DMS 273 (cell line): ENCODE measurements around the gene ACTN1.

Source experiments
- DNase-seq: peaks from one replicate; lab custom pipeline; 2025; ENCODE audit not compliant: unreplicated experiment; lab: John Stamatoyannopoulos, UW

Gene ACTN1

DNA sequence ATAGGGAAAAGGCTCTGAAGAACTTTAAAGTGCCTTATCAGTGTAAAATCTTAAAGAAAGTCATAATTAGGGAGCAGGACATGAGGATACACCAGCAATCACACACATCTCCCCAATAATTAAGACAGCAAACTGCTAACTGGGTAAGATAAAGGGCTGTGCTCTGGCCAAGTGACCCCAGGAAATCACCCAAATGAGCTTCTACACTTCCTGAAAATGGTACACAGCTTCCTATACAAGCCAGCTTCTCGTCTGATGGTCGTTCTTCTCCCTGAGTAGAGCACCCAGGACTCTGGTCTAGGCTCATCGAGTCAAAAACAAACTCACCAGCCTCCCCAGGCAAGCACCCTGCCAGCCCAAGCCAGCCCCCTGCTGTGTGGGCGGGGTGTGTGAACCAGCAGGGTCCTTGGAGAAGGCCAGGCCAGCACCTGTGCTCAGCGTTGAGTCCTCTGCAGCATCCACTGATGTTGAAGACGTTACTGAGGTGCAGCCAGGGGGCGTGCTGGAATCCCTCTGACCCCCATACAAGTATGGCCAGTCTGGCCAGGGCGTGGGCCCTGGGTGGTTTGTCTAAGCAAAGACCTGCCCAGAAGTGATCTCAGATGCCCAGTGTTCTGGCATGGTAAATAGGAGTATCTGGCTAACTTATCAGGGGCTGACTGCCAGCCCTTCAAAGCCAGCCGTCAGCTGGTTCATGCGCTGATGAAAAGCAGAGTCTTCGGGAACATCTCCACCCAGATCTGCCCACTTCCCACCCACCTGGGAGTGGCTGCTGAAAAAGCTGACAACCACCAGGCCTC lies 41.4 kb downstream of the ACTN1 start:
- DNase-seq: no peak

DNA sequence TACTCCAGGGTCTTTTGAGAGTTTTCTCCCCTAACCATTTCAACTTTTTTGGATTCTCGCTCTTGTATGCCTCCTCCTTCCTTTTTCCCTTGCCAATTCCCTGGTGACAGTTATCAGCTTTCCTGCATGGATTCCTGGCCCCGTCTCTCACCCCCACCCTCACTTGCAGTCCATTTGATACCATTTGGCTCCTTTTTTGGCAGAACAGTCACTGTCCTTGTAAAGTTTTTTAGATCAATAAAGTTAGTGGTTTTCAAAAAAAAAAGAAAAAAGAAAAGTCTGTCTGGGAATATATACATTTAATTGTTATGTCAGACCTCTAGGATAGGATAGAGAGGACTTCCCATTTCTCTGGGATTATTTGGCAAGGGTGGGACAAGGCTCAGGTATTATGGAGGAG lies 42.1 kb downstream of the ACTN1 start:
- no peak for DNase-seq

DNA sequence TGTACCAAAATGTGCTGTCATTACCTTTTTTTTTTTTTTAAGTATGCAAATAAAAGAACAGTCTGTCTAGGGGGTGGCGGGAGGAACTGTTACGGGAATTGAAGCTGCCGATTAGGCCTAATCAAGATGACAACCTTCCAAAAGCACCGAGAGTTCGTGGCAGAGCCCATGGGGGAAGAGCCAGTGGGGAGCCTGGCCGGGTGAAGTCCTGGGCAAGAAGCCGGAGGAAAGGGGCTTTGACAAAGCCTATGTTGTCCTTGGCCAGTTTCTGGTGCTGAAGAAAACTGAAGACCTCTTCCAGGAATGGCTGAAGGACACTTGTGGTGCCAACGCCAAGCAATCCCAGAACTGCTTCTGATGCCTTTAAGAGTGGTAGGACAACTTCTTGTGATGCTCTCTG lies 42.6 kb downstream of the ACTN1 start:
- DNase-seq: no peak

DNA sequence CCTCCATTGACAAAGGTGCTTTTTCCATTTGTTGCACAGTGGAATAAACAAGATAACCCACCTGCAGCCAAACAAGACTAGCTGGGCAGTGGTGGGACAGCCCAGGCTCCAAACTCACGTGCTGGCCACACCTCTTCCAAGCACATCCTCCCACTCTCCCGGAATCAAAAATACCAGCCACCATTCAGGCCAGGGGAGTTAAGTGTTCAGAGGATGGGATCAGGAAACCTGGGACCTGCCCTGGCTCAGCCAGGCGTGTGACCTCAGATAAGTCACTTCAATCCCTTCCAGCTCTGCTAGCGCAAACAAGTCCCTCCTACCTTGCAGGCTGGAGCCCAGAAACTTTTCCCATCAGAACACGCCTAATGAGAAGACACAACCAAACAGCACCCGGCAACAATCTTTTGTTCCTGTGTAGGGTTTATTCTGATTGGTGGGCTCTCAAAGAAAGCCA lies 43.3 kb downstream of the ACTN1 start:
- peak; percentile 27 for DNase-seq

DNA sequence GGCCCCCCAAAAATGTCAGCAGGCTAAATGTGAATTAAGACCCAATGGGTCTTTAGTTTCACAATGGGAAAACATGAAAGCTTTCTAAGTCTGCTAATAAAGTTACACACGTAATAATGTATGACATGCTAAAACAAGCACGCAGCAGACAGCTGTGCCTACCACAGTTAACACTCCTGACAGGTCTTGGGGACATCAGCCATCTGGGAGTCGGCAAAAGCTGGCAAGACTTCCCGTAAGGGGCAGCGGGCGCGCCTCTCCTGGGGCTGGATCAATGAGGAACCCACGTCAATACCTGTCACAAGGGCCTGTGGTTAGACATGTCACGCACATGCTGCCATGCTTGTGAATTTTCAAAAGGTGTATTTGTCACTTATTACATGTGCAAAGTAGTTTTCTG lies 45.0 kb downstream of the ACTN1 start:
- no peak for DNase-seq

DNA sequence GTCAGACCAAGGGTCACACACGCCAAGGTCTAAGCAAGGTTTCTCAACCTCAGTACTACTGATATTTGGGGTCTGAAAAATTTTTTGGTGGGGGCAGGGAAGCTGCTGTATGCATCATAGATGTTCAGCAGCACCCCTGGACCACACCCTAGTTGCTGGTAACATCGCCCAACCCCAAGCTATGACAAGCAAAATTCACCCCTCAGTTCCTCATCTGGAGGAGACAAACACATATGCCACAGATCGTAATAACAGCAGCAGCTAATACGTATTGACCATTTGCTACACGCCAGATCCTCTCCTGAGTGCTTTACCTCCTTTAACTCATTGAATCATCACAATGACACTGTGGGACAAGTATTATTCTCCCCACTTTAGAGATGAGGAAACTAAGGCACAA lies 46.4 kb downstream of the ACTN1 start:
- DNase-seq: no peak

DNA sequence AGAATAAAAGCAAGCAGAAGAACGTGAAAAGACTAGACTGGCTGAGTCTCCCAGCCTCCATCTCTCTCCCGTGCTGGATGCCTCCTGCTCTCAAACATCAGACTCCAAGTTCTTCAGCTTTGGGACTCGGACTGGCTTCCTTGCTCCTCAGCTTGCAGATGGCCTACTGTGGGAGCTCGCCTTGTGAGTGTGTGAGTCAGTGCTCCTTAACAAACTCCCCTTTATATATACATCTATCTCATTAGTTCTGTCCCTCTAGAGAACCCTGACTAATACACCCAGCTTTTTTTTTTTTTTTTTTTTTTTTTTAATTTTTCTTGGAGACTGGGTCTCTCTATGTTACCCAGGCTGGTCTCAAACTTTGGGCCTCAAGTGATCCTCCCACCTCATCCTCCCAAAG lies 46.9 kb downstream of the ACTN1 start:
- DNase-seq: no peak

DNA sequence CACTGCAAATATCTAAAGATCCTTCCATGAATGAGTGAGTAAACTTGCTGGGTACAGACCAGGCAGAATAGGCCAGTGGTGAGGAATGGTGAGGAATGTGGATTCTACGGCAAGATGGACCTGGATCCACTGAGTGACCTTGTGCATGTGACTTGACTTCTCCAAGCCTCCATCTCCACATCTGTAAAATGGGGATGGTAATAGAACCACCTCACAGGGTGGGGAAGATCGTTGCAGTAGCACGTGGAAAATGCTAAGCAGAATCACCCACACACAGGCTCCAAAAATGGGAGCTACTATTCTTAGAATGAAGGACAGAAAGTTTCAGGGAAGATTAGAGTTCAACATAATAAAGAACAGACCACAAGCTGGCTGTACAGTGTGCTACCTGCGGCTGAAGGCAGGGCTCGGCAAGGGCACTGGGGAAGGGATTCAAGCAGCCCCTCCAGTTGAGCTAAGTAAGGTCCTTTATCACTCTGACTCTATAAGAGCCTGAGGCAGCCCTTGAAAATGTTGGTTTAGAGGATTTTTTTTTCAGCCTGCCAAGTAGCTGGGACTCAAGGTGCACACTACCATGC lies 47.5 kb downstream of the ACTN1 start:
- no peak for DNase-seq

DNA sequence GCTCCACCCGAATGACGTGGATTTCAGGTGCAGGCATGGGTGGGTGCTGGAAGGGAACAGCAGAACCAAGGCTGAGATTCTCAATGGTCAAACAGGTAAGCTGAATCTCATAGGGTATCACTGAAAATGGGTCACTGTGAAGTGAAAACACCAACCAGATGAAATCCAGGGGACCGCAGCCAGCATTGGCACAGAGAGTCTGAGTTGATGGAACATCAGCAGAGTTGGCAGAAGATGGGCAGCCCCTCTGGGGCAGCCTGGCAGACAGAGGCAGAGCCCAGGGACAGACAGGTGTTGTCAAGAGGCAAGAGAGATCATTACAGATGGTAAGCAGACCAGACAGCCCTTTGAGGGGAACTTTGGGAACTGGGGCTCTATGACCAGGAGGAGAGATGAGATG lies 48.0 kb downstream of the ACTN1 start:
- DNase-seq: no peak

DNA sequence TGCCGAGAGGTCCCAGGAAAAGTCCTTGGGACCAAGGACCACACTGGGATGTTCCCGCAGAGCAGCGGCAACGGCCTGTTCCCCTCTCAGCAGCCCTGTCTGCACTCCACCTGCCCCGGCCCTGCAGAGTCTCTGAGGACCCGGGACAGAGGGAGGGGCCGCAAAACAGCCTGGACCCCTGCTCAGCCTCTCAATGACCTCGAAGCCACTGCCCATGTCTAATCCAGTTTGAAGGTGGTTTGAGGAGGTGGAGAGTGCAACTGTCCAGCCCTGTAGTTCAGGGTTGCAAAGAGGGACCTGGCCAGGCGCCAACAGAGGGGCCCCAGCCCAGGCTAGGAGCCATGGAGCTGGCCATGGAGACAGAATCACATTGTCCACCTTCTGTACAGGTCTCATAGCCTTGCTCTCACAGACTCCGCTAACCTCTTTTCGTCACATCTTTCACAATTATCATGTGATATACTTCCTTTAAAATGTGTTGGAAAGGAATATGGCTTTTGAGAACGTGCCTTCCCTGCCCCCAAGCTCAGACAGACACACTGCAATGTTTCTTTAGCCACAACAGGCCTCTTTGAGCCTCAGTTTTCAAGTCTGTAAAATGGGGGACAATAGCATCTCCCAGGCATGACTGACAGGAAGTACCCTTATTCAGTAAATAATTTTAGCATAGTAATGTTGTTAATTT lies 49.3 kb downstream of the ACTN1 start:
- DNase-seq: no peak

DNA sequence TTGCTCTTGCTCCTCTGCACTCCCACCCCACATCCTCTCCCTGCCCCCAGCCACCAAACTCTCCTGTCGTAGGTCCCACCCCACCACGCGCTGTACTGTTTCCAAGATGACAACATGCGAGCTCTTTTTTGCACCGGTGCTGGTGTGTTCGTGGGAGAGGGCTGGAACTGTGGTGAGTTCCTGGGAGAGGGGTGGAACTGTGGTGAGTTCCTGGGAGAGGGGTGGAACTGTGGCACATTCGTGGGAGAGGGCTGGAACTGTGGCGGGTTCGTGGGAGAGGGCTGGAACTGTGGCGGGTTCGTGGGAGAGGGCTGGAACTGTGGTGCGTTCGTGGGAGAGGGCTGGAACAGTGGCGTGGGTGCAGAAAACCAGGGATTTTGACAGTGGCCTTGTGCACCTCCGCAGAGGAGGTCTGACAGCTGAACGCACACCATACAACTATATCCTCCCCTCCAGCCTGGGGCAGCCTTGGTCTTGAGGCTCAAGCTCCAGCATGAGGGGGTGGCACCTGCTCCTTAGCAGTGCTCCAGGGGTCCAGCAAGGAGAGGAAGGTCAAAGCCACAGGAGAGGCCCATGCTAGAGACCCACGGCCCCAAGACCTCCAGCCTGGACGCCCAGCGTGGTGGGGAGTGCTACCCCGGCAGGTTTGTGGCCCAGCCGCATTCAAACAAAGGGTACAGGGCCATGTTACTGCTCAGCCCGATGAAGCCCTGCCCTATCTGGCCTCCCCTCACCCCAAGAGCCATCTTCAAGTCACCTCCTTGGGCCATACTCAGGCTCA lies 50.1 kb downstream of the ACTN1 start:
- no peak for DNase-seq

DNA sequence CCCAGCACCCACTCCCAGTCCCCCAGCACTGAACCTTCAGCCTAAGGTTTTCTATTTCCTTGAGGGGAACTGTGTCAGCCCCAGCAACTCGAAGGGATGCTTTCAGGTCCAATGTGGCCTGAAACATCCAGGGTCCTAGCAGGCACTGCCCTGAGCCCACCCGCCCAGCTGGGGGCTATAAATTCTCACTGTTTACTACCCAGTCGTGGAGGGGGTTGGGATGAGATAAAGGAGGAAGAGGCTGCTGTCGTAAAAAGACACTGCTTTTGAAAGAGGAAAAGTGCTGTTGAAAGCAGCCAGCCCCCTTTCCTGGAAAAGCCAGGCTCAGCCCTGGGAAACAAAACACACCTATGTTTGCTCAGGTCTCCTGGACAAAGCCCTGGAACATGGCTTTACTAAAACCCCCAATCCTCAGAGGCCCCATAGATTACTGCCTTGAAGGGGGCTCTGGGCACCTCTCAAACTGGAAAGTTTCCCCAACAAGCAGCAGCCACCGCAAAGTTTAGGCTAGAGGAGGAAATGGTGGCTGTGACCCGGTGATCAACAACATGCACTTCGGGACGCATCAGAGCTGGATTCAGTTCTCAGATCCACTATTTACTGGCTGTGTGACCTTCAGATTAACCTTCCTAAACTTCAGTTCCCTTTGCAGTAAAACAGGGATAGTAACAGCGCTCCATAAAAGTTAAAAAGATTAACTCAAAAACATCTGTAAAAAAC lies 51.0 kb downstream of the ACTN1 start:
- no peak for DNase-seq

DNA sequence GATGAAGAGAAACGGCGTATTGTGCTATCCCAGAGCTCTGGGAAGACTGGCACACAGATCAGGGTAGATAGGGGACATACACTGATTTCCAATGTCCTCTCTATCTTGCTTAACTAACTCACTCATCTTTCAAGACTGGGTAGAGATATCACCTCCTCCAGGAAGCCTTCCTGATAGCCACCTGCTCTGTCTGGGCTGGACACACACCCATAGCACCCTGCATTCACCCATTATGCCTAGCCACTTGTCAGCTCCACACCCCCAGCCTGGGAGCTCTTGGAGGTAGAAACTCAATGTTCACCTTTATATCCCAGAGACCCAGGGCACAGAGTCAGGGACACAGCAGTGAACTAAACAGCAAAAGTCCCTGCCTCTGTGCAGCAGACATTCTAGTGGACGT lies 52.0 kb downstream of the ACTN1 start:
- no peak for DNase-seq

DNA sequence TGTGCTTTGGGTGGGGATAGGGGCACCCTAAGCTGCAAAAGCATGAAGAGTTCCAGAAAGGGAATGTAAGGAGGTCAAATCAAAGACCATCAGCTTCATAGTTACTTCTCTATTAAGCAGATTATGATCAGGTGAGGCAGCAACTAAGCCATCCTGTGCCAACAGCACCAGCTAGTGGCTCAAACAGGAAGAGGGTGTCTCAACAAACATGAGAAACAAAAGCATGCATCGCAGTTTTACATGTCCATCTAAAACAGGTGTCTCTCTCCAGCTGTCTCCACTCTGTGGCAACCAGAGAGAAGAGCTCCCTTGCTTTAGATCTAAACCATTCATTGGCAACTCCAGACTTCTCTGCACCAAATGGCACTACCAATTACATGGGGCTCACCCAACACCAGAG lies 52.9 kb downstream of the ACTN1 start:
- DNase-seq: peak; percentile 15

DNA sequence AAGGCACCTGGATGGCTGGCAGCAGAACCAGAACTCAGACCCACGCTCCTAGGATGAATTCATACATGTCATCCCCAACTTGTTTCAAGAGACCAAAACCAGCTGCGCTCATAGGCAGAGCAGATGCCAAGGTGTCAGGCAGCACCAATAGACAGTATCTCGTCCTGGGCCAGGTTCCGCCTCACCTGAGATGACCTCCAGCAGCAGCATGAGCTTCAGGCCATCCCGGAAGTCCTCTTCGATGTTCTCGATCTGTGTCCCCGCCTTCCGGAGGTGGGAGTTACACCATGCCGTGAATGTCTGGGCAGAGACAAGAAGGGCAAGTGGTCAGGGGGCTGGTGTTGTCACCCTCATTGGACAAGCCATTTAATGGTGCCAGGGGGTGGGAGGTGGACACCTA lies 53.7 kb downstream of the ACTN1 start:
- DNase-seq: no peak

DNA sequence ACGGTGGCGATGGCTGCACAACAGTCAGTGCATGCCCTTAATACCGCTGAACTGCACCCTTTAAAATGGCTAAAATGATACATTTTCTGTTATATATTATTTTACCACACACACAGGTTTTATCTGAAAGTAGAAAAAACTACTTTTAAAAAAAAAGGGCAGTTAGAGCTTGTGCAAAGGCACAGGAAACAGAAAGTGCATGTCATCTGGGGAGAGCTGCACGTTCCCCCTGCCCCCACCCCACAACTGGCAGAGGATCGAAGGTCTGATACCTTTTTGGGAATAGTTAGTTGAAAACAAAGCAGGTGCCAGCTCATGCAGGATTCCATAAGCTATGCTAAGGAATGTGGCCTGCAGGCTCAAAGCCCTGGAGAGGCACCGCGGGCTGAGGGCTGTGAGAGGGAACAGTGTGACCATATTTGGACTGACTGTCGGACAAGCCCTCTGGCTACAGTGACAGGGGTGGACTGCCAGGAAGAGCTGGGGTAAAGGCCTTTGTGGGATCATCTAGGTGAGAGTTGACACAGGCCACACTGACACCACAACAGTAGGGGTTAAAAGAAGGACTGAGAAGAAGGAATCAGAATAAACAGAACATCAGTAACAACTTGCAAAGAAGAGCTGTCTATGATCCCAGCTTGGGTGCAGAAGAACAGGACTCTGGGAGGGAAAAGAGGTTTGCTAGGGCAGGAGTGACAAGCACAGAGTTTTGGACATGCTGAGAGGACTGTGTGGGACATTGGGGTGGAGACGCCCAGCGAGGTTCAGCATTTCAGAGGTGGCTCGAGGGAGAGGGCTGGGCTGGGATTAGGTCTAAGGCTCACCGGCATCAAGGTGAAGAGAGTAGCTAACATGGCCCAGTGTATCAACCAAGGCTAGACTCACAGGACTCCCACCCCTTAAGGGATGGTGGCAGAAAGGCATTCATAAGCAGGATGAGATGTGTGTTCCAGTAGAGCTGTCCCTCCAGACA lies 54.6 kb downstream of the ACTN1 start:
- no peak for DNase-seq

DNA sequence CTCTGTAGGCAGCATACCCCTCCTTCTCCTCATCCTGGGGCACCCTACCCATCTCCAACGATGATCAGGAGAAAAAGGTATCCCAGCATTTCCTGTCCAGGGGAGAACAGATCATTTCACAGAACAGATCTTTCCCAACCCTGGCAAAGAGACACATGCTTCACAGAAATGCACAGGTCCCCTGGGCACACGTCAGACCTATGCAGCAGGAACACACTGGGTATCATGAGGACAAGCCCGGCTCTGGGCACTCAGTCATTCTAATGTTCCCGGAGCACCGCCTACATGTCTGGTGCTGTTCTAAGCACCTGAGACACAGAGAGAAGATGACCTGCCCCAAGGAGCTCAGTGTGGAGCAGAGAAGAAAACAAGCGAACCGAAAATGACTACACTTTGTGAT lies 56.2 kb downstream of the ACTN1 start:
- no peak for DNase-seq

DNA sequence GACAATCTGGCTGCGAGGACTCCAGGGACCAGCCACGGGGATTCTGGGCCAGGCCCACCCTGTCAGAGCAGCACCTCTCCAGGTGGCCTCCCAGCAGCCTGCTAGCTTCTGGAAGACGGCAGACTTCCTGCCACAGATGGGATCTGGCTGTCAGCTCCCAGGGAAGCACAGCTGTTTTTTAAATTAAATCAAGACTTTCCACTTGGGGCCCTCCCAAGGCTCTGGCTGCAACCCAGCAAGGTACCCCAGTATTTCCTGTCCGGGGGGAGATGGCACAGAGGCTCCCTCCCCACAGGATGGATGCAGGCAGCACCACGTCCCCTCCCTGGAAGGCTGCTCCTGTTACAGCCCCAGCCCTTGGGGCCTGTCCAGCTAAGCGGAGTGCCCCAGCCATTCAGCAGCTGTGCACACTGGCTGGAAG lies 56.9 kb downstream of the ACTN1 start:
- peak; percentile 48 for DNase-seq

DNA sequence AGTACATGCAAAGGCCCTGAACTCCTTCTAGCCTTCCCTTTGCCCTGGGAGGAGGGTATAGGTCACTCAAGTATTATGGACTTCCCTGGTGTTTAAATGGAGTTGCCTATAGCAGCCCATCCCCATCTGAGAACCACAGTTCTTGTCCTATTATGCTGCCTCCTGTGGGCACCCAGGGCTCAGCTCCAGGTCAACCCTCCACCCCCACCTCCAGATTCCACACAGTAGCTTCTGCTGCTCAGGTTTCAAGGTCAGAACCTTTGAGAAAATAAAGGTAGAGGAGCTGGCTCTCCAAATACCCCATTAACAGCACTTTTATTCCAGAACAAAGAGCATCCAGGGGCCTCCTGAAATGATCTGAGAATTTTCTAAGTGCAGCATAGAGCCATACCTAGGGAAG lies 57.4 kb downstream of the ACTN1 start:
- DNase-seq: no peak

DNA sequence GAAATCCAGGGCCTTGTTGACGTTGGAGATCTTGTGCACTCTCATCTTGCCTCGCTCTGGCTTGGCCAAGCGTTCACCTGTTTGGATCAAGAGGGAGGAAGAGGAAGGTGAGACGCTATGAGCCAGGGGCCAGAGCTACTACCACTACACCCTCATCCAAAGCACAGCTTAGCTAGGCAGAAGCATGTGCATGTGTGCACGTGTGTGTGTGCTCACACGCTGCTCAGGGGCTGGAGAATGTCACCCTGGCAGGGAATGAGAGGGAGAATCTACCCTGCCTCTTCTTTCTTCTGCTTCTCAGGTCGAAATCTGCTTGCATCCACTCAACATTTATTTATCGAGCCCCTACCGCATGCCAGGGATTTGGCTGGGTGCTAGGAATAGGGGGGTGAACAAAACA lies 58.1 kb downstream of the ACTN1 start:
- DNase-seq: no peak
